ENCODE data around the gene MAP3K21.
A peak's percentile ranks its signal among the peaks of the same experiment; 100 is the strongest.

MAP3K21 gene

DNA sequence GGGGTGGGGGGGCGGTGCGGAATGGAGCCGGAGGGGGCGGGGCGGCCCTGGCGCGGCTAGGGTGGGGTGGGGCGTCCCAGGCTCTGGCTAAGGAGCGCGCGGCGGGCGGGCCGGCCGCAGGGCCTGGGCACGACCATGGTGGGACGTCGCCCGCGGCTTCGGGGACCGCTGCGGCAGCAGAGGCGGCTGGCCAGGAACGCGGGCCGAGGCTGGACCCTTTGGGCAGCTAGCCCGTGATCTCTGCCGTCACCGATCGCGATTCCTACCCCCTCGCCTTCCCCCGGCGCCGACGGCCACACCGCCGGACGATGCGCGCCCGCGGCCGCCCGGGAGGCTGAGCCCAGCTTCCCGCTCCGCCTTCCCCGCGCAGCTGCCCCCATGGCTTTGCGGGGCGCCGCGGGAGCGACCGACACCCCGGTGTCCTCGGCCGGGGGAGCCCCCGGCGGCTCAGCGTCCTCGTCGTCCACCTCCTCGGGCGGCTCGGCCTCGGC is at the start of gene MAP3K21:
Gene MAP3K21 (plus strand): TSS at position 74 of the 491 bp plus-strand sequence. CDS start 305 bp downstream, at position 379.
- no peak for DNase-seq (ENCODE audit: low read depth, low spot score)

DNA sequence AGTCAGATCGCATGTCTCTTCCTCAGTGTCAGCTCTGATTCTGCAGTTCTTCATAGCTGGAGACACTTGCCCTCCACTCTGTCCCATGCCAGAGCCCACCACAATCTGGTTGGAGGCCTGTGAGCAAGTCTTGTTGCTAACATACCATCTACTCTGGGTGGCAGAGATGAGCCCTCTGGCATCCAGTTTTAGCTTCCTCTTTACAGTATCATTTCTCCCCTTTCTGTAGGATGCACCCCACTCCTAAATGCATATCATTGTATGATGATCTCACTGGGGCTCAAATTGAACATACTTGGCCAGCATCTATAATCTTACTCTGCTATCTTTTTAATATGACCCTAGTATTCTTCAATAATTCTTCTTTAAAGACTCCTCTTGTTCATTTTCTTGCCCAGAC is 48.9 kb upstream of the MAP3K21 start:
- DNase-seq (ENCODE audit: low read depth, low spot score): no peak

- no peak for DNase-seq (ENCODE audit: low read depth, low spot score)
Observed at GRCh38 chr1:233279971-233280370, 47.6 kb upstream of the MAP3K21 start.

- DNase-seq (ENCODE audit: low read depth, low spot score): no peak
Observed at GRCh38 chr1:233281711-233282581, 45.6 kb upstream of the MAP3K21 start.

DNA sequence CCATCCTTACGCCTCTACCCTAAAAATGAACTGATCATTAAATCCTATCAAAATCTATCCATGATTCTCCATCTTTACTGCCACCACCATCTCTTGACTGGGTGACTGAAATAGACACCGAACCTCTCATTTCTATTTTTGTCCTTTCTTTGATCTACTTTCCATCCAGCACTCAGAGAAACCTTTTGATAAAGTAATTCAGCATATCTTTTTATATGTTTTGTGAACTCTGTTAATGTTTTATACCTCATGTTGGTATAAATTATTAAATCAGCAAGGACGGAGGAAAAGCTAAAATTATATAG is 45.0 kb upstream of the MAP3K21 start:
- no peak for DNase-seq (ENCODE audit: low read depth, low spot score)

GRCh38 chr1:233289676-233290075 is 37.8 kb upstream of the MAP3K21 start:
- DNase-seq (ENCODE audit: low read depth, low spot score): peak; percentile 95

- no peak for DNase-seq (ENCODE audit: low read depth, low spot score)
Observed at GRCh38 chr1:233290396-233291034, 37.0 kb upstream of the MAP3K21 start.

DNA sequence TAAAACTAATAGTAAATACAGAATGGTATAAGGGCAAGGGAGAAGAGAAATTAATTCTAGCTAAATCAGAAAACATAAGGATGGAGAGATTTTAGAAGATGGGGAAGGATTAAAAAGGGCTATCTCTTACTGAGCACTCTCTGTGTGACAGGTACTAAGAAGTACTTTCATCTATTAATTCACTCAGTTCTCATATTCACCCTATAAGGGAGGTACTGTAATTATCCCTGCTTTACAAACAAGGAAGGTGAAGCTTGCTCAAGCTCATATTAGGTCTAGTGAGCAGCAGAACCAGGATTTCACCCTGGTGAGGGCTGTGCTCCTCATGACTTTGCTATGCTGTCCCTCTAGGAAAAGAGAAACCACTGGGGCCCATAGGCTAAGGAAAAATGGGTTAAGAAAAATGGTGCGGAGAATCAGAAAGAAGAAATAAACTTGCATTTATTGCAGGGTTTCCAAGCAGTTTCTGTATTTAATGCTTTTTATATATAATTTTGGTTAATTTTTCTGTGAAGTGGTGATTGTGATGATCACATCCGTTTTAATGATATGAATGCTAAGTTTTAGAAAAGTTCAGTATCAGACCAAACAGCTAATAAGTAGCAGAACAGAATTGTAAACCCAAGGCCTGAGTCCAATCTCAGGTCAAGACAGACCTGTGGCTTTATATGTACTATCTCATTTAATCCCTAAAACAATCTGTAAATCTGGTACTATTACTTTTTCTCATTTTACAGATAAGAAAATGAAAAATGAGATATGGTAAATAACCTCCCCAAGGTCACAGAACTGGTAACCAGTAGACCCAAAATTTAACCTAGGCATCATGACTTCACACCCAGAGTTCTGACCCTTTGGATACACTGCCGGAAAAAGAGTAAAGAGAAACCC is 33.7 kb upstream of the MAP3K21 start:
- no peak for DNase-seq (ENCODE audit: low read depth, low spot score)

- DNase-seq (ENCODE audit: low read depth, low spot score): peak; percentile 70
Observed at GRCh38 chr1:233294913-233295236, 32.6 kb upstream of the MAP3K21 start.

GRCh38 chr1:233295237-233295974 is 32.1 kb upstream of the MAP3K21 start, which contains the start of gene PCNX2:
Gene PCNX2 (minus strand): TSS chr1:233295725. CDS start chr1:233295478, 247 bp downstream.
- no peak for DNase-seq (ENCODE audit: low read depth, low spot score)

- DNase-seq (ENCODE audit: low read depth, low spot score): no peak
Observed at GRCh38 chr1:233295975-233296322, 31.6 kb upstream of the MAP3K21 start.

DNA sequence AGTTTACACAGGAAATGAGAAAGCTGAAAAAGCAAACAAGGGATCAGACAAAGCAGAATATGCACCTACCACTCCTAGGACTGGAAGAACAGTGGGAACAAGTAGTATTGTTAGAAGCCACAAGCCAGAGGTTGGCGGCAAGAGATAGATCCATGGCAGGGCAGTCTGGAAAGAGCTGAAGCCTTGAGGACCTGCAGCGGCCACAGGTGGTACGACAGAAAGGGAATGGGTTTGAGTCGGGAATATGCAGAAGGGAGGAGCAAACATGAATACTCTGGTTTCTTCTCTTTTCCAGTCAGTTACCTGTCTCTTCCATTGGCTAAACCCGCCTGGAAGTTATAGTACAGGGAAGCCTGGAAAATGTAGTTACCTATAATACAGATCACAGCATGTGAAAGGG is 28.1 kb upstream of the MAP3K21 start:
- no peak for DNase-seq (ENCODE audit: low read depth, low spot score)

DNA sequence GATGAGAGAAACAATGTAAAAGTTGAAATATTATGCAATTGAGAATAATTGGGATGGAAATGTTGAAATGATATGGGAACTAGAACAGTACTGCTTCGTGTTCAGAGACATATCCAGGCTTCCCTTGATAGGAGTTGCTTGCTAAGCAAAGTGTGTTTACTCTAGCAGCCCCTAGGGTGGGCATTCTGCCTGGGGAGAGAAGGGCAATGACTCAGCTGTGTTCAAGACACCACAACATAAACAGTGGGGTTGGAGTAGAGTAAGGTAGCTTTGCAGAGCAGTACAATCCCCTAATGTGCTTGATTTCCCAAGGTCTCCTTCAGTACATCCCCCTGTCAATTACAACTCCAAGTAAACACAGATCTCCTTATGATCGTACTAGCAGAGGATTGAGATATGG is 27.2 kb upstream of the MAP3K21 start:
- DNase-seq (ENCODE audit: low read depth, low spot score): no peak

DNA sequence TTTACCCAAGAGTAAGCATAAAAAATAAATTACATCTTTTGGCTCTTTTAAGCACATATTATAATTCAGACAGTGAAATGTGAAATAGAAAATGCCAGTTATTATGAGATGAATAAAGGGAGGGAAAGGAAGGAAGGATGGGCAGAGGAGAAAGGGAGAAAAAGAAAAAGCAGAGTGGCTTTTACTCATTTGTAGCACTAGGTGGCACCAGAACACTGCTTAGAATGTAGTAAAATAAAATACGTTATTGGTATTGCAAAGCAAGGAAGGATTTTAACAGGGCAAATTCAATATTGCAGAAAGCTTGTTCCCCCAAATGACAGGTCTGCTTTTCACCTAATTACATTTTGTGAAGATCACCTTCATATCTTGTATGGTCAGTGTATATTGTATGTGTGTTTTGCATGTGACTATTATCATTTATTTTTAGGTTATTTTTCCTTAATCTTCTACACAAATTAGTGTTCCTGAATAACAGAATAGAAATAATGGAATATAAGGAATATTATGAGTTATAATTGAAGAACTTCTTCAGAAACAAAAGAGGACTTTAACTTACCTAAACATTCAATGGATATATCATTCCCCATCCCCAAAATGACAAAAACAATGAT is 22.9 kb upstream of the MAP3K21 start:
- DNase-seq (ENCODE audit: low read depth, low spot score): no peak

DNA sequence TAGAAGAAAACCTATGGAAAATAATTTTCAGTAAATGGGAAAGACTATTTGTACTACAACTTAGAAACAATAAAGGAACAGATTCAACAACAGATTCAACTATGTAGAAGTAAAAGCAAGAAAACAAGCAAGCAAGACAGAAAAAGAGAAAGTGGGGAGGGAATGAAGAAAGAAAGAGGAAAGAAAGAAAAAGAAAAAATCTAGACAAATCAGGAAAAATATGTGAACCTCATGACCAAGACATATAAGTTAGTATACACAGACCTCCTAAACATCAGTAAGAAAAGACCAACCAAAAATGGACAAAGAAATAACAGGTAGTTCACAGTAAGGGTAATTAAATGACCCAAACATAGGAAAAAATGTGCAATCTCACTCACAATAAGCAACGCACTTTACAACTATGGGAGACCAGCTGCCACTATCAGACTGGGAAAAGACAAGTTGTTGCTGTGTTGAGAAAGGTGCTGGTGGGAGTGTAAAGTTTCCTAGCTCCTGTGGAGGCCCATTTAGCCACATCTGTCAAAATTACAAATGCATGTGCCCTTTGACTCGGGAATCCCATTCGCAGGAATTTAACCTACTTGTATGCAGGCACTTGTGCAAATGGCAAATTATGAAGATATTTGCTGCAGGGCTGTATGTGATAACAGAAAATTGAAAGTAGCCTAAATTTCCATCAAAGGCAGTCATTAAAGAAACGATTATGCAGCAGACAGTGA is 13.9 kb upstream of the MAP3K21 start:
- no peak for DNase-seq (ENCODE audit: low read depth, low spot score)

DNA sequence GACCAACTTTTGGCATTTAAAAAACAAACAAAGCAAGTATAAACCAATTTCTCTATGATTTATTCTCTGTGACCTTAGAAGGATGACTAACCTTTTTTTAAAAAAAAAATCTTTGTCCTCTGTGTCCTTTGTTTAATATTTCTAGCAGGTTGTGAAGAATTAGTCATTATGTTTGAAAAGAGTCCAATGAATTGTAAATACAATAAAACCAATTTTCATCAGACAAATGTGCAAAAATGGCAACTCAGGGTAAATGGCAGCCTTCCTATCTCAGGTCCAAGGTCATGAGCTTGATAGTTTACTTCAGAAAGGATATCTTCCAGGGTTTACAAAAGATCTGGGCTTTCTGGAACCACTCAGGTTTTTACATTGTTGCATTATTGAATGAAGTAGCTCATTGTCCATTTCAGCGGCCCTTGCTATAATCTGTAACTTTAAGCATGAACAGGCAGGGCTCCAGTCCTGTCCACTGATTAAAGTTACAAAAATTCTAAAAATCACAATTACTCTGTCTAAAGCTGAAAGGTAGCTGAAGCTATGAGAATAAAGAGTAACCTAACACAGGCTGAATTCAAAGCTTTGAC is 11.7 kb upstream of the MAP3K21 start:
- no peak for DNase-seq (ENCODE audit: low read depth, low spot score)

GRCh38 chr1:233316473-233316872 is 11.1 kb upstream of the MAP3K21 start:
- DNase-seq (ENCODE audit: low read depth, low spot score): no peak

- DNase-seq (ENCODE audit: low read depth, low spot score): no peak
Observed at GRCh38 chr1:233319272-233319671, 8.3 kb upstream of the MAP3K21 start.

GRCh38 chr1:233320023-233320422 is 7.5 kb upstream of the MAP3K21 start:
- no peak for DNase-seq (ENCODE audit: low read depth, low spot score)

- DNase-seq (ENCODE audit: low read depth, low spot score): no peak
Observed at GRCh38 chr1:233323718-233324117, 3.8 kb upstream of the MAP3K21 start.

All from iPS DF 19.7 (cell line).